Measurements from ENCODE around the gene CDC14A.
A peak's percentile ranks its signal among the peaks of the same experiment; 100 is the strongest.

Gene CDC14A

DNA sequence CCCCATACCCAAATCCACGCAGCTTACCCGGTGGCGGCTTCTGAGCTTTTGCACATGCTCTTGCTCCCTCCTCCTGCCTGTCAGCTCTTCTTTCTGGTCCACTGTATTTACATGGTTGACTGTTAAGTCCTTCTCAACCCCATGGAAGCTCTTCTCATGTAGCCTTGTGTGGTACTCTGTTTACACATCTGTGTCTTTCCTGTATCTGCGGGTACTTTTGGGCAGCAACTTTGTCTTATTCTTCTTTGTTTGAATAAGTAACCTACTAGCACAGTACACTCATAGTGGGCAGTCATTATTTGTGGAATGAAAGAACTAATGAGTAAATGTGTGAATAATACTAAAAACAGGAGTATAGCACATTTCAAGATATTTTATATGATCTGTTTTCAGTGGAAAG, 97.2 kb downstream of the CDC14A start:
- Histone ChIP-seq H3K36me3 (ENCODE audit: control insufficient read depth, insufficient read depth, low read length) (no peaks in the 10 kb centered on the region), H3K4me3 (ENCODE audit: low read length) (no peak overlapping the region), H3K4me1 (ENCODE audit: control insufficient read depth, insufficient read depth, low read length) (peaks cover 1% of the 10 kb centered on the region), H3K27ac (ENCODE audit: low read depth, low read length) (no peak overlapping the region), H3K27me3 (ENCODE audit: control insufficient read depth, insufficient read depth, low read length) (no peaks in the 10 kb centered on the region), H3K9ac (ENCODE audit: low read length) (no peak overlapping the region)

DNA sequence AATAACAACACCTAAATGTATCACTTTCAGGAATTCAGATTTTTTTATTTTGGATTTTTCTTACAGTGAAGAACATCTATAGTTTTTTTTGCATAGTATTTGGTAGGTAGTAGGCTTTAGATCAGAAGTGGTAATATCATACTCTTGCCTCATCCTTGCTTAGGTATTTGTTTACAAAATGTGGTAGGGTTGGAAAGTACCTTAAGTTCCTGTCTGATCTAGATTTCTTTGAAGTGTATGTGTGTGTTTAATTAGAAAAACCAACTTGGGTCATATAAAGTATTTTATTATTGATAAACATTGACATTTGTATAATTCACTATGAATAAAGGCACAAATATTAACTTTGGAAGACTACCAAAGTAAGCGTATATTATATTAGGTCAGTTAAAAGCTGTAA, 100.3 kb downstream of the CDC14A start:
- no peak overlapping the region for H3K27ac ChIP-seq (ENCODE audit: low read depth, low read length)
- H3K4me1 ChIP-seq (ENCODE audit: control insufficient read depth, insufficient read depth, low read length) = no peaks in the 10 kb centered on the region
- H3K9ac ChIP-seq (ENCODE audit: low read length) = no peak overlapping the region
- H3K4me3 ChIP-seq (ENCODE audit: low read length) = no peak overlapping the region
- H3K27me3 ChIP-seq (ENCODE audit: control insufficient read depth, insufficient read depth, low read length) = no peaks in the 10 kb centered on the region
- H3K36me3 ChIP-seq (ENCODE audit: control insufficient read depth, insufficient read depth, low read length) = no peaks in the 10 kb centered on the region

DNA sequence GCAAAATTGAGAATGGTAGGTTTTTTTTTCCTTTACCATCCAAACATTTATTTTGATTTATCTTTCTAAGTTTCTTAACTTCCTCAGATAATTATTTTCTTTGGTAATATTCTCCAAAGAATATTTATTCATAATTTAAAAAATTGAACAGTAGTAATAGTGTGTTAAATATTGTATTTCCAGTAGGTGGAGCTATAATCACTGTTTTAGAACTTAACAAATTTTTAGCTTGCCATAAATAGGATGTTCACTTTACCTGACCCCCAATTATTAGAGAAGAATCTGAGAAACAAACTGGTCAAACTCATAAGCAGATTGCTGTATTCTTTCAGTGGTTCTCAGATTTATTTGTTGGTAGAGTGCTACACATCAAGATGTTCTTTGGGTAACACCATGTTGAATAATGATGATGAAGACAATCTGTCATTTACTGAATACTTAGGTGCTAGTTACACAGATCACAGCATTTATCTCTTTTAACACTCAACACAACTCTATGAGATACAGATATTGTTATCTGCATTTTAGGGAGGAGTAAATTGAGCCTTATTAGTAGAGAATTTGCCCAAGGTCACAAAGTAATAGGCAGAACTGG, 103.3 kb downstream of the CDC14A start:
- H3K4me1 ChIP-seq (ENCODE audit: control insufficient read depth, insufficient read depth, low read length) = peaks cover 11% of the 10 kb centered on the region
- H3K4me3 ChIP-seq (ENCODE audit: low read length) = no peak overlapping the region
- H3K27ac ChIP-seq (ENCODE audit: low read depth, low read length) = no peak overlapping the region
- H3K36me3 ChIP-seq (ENCODE audit: control insufficient read depth, insufficient read depth, low read length) = no peaks in the 10 kb centered on the region
- no peak overlapping the region for H3K9ac ChIP-seq (ENCODE audit: low read length)
- no peaks in the 10 kb centered on the region for H3K27me3 ChIP-seq (ENCODE audit: control insufficient read depth, insufficient read depth, low read length)

DNA sequence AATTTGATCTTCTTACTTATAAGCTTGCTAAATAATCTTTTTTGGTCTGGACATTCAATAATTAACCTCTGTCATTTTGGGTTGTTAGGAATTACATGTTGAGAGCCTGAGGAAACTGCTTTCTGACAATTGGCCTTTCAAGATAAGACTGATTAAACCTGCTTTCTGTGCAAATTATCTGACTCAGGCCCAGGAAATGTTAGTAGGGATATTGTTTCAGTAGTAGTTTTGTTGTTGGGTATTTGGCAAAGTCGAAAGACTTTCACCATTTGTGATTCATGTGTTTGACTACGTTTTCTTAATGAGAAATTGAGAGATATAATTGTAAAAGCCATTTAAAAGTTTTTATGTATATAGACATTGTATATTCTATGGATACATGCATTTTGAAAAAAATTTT, 104.6 kb downstream of the CDC14A start:
- Histone ChIP-seq H3K4me1 (ENCODE audit: control insufficient read depth, insufficient read depth, low read length) (peaks cover 11% of the 10 kb centered on the region), H3K4me3 (ENCODE audit: low read length) (no peak overlapping the region), H3K27me3 (ENCODE audit: control insufficient read depth, insufficient read depth, low read length) (no peaks in the 10 kb centered on the region), H3K27ac (ENCODE audit: low read depth, low read length) (no peak overlapping the region), H3K36me3 (ENCODE audit: control insufficient read depth, insufficient read depth, low read length) (no peaks in the 10 kb centered on the region), H3K9ac (ENCODE audit: low read length) (no peak overlapping the region)

DNA sequence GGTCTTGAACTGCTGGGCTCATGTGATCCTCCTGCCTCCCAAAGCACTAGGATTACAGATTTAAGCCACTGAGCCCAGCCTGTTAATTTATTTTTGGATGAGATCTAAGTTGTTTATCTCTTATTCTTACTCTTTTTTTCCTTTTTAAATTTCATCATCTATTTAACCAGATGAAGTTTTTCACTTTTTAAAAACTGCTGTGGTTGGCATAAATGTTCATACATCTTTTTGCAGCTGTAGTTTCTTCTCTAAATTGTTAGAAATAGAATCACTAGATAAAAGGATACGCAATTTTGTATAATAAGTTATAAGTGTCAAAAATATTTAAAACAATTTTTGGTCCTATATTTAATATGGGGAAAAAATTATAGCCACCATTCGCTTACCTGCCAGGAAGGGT, 105.4 kb downstream of the CDC14A start:
- Histone ChIP-seq H3K4me1 (ENCODE audit: control insufficient read depth, insufficient read depth, low read length) (peaks cover 11% of the 10 kb centered on the region), H3K9ac (ENCODE audit: low read length) (no peak overlapping the region), H3K36me3 (ENCODE audit: control insufficient read depth, insufficient read depth, low read length) (no peaks in the 10 kb centered on the region), H3K4me3 (ENCODE audit: low read length) (no peak overlapping the region), H3K27me3 (ENCODE audit: control insufficient read depth, insufficient read depth, low read length) (no peaks in the 10 kb centered on the region), H3K27ac (ENCODE audit: low read depth, low read length) (no peak overlapping the region)

DNA sequence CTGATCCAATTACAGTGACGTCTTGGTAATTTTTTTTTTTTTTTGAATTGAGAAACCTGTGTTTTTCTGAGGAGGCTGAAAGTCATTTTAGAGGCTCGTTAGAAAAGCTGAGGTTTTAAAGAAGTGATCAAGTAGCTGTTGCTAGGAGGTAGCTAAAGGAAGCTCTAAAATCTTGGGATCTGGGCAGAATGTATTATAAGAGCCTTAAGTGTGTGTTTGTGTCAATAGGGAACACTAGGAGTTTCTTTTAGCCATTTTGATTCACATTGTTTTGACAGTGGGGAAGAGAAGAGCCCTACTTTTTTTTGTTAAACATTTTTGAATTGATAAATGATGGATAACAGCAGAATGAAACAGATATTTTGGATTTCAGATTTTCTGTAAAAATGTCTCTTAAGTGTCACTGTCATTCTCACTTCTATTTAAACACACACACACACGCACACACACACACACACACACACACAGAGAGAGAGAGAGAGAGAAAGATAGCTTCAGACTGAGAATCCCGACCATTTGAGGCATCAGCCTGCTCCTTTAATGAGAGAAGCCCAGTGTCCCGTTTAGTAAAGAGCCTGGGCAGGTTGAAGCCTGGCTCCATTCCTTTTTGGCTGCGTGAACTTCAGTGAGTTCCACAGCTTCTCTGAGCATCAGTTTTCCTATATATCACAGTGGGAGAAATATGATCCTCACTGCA, 106.5 kb downstream of the CDC14A start:
- H3K9ac ChIP-seq (ENCODE audit: low read length) = no peak overlapping the region
- H3K27ac ChIP-seq (ENCODE audit: low read depth, low read length) = peak overlapping the region; percentile 46
- peaks cover 4% of the 10 kb centered on the region for H3K36me3 ChIP-seq (ENCODE audit: control insufficient read depth, insufficient read depth, low read length)
- H3K27me3 ChIP-seq (ENCODE audit: control insufficient read depth, insufficient read depth, low read length) = no peaks in the 10 kb centered on the region
- peaks cover 11% of the 10 kb centered on the region for H3K4me1 ChIP-seq (ENCODE audit: control insufficient read depth, insufficient read depth, low read length)
- no peak overlapping the region for H3K4me3 ChIP-seq (ENCODE audit: low read length)

DNA sequence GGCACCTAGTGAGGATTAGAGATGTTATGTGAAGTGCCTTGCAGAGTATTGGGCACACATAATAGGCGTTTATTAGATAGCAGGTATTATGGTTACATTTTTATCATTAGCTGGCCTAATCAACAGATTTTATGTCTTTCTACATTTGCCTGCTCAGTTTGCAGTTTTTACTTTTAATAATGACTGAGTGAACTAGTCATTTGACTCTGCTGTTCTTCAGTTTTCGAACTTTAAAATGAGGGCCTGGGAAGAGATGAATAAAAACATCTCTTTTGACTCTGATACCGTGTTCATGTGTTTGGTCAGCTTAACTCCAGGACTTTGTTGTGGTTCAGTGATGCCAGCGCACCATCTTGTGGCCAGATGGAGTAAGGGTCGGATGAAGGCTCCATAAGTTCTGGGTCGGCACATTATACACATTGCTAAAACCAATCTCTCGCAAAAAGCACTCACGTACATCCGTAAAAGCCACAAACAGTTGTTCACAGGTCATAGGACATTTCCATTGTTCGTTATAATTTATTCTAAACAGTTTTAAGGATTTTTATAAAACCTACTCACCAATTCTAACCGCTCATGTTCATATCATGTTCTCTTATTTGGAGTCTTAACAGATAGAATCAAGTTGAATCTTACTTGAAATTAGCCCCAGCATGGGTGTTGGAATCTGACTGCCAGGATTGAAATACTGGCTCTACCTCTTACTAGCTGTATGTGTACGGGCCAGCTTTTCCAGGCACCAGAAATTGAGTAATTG, 107.2 kb downstream of the CDC14A start:
- H3K9ac ChIP-seq (ENCODE audit: low read length) = no peak overlapping the region
- H3K4me1 ChIP-seq (ENCODE audit: control insufficient read depth, insufficient read depth, low read length) = peaks cover 11% of the 10 kb centered on the region
- H3K36me3 ChIP-seq (ENCODE audit: control insufficient read depth, insufficient read depth, low read length) = peaks cover 4% of the 10 kb centered on the region
- peak overlapping the region; percentile 46 for H3K27ac ChIP-seq (ENCODE audit: low read depth, low read length)
- H3K4me3 ChIP-seq (ENCODE audit: low read length) = no peak overlapping the region
- H3K27me3 ChIP-seq (ENCODE audit: control insufficient read depth, insufficient read depth, low read length) = no peaks in the 10 kb centered on the region

DNA sequence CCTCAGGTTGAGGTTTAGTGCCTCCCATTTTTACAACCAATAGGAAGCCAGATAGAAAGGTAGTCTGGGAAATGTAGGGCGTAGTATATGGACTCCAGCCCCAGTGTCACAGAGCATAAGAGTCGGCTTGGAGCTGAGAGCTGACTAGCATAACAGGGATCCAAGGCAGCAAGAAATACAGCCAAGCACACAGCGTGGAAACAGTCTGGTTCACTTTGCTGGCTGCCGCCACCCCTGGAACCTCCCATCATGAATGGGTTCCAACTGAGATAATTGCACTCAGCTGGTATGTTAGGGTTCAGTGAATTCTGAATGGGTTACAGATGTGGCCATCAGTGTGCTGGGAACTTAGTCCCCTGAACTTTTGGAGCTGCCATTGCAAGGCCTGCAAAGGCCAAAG, 108.9 kb downstream of the CDC14A start:
- no peak overlapping the region for H3K27ac ChIP-seq (ENCODE audit: low read depth, low read length)
- no peak overlapping the region for H3K4me3 ChIP-seq (ENCODE audit: low read length)
- no peak overlapping the region for H3K9ac ChIP-seq (ENCODE audit: low read length)
- peaks cover 11% of the 10 kb centered on the region for H3K4me1 ChIP-seq (ENCODE audit: control insufficient read depth, insufficient read depth, low read length)
- H3K27me3 ChIP-seq (ENCODE audit: control insufficient read depth, insufficient read depth, low read length) = no peaks in the 10 kb centered on the region
- peaks cover 4% of the 10 kb centered on the region for H3K36me3 ChIP-seq (ENCODE audit: control insufficient read depth, insufficient read depth, low read length)

DNA sequence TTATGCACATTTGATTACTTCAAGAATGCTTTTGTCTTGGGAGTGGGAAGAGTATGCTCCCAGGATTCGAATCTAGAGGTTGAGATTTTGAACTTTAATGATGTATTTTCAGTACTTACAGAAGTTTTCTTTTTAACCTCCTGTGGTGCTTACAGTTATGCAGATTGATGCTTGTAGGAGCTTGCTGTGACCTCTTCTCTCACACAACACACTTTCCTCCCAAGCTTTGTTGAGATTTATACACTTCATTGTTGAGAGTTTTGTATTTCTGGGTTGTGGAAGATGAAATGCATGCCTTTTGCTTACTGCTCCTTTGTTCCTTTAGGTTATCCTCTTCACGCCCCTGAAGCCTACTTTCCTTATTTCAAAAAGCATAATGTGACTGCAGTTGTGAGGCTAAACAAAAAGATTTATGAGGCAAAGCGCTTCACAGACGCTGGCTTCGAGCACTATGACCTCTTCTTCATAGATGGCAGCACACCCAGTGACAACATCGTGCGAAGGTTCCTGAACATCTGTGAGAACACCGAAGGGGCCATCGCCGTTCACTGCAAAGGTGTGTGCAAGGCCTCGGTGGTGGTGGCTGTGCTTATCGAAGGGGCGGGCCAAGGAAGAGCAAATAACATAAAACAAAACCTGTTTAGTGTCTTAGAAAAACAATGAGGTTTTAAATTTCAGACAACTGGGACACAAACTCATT, 110.2 kb downstream of the CDC14A start:
- Histone ChIP-seq H3K4me1 (ENCODE audit: control insufficient read depth, insufficient read depth, low read length) (peaks cover 11% of the 10 kb centered on the region), H3K27ac (ENCODE audit: low read depth, low read length) (no peak overlapping the region), H3K9ac (ENCODE audit: low read length) (no peak overlapping the region), H3K36me3 (ENCODE audit: control insufficient read depth, insufficient read depth, low read length) (peaks cover 4% of the 10 kb centered on the region), H3K4me3 (ENCODE audit: low read length) (no peak overlapping the region), H3K27me3 (ENCODE audit: control insufficient read depth, insufficient read depth, low read length) (no peaks in the 10 kb centered on the region)

DNA sequence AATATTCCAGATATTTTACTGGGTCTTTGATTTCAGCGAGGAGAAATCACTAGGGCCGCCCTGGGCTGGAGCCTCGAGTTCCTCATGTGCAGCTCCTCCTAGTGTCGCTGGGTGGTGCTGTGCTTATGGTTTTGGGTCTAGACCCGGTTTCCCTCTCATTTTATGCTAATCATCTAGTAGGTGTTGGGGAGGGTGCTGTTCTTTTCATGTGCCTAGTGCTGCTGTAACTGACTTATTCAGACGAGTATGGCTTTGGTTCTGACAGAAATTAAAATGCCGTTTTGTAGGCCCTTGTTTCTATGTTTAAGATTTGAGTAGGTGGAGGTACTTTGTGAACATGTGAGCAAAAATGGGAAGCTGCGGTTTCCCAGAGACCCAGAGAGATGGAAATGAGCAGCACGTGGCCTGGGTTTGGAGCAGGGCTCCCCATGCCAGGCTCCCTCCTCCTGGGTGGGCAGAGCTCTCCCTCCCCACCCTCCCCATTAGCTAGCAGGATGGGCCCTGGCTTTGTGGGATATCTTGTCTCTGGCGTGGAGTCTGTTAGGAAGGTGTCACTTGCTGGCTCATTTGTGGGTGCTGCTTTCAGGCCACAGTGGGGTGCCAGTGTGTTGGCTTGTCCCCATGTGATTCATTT, 111.6 kb downstream of the CDC14A start:
- Histone ChIP-seq H3K27me3 (ENCODE audit: control insufficient read depth, insufficient read depth, low read length) (no peaks in the 10 kb centered on the region), H3K4me1 (ENCODE audit: control insufficient read depth, insufficient read depth, low read length) (peaks cover 8% of the 10 kb centered on the region), H3K27ac (ENCODE audit: low read depth, low read length) (no peak overlapping the region), H3K4me3 (ENCODE audit: low read length) (no peak overlapping the region), H3K36me3 (ENCODE audit: control insufficient read depth, insufficient read depth, low read length) (peaks cover 6% of the 10 kb centered on the region), H3K9ac (ENCODE audit: low read length) (no peak overlapping the region)

DNA sequence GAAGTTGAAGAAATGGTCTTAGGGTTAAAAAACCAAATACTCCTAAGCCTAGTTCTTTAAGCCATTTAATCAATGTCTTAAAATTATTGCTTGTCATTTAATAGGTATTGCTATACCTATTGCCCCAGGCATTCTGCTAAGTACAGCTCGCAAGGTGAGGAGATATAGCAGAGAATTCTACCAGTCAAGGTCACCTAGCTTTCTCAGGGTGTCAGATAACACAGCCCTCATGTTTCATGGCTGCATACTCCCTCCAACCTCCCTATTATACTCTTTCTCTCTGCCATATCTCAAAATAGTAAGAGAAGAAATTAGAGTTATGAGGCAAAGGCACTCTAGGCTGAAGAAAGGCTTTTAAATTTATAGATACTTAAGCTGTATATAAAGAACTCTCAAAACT, 117.3 kb downstream of the CDC14A start:
- no peaks in the 10 kb centered on the region for H3K4me1 ChIP-seq (ENCODE audit: control insufficient read depth, insufficient read depth, low read length)
- H3K27me3 ChIP-seq (ENCODE audit: control insufficient read depth, insufficient read depth, low read length) = no peaks in the 10 kb centered on the region
- H3K36me3 ChIP-seq (ENCODE audit: control insufficient read depth, insufficient read depth, low read length) = peaks cover 2% of the 10 kb centered on the region
- H3K4me3 ChIP-seq (ENCODE audit: low read length) = no peak overlapping the region
- no peak overlapping the region for H3K27ac ChIP-seq (ENCODE audit: low read depth, low read length)
- H3K9ac ChIP-seq (ENCODE audit: low read length) = no peak overlapping the region

DNA sequence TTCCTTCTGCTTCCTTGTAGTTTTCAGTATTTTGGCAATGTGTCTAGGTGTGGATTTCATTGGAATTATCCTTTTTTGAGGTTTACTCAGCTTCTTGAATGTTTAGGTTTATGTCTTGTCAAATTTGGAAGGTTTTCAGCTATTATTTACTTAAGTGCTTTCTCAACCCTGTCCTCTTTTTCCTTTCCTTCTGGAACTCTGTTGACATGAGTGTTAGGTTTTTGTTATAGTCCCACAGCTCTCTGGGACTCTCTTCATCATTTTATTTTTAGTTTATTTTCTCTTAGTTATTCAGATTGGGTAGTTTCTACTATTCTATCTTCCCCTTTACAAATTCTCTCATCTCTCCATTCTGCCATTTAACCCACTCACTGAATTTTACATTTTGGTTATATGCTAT, 122.5 kb downstream of the CDC14A start:
- H3K36me3 ChIP-seq (ENCODE audit: control insufficient read depth, insufficient read depth, low read length) = no peaks in the 10 kb centered on the region
- no peaks in the 10 kb centered on the region for H3K27me3 ChIP-seq (ENCODE audit: control insufficient read depth, insufficient read depth, low read length)
- H3K27ac ChIP-seq (ENCODE audit: low read depth, low read length) = no peak overlapping the region
- no peak overlapping the region for H3K4me3 ChIP-seq (ENCODE audit: low read length)
- H3K4me1 ChIP-seq (ENCODE audit: control insufficient read depth, insufficient read depth, low read length) = no peaks in the 10 kb centered on the region
- no peak overlapping the region for H3K9ac ChIP-seq (ENCODE audit: low read length)

All from rectal smooth muscle tissue (tissue), 1 donor.